ENCODE data around the gene KLK15. TPM values are rescaled to one million over a fixed set of nuclear protein-coding genes. Genes with fewer than 3 reads are reported as not detected.

Gene KLK15
- total RNA-seq, 2 donors from 2014 or later: not detected

DNA sequence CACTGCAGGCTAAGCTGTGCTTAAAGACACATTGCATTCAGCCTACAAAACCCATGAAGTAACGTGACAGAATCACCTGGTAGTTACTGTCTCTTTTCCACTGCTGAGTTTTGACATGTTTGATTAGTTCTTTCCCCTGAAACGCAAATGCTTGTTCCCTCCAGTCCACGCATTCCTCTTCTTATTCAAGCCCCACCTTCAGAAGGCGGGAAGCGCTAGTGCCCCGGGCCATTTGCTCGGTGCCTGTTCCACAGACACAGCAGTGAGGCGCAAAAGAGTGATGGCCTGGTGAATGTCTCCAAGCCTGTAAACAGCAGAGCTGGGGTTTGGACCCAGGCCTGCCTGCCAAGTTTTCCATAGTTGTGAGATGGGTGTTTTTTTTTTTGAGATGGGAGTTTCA is 32.3 kb downstream of the KLK15 start:
- H3K27me3 ChIP-seq: no peaks in the 10 kb centered on the region
- no peaks in the 10 kb centered on the region for H3K9me3 ChIP-seq
- H3K4me1 ChIP-seq: peaks cover 0 to 20% of the 10 kb centered on the region in 2 donors
- TF ChIP-seq, protein P1, sequence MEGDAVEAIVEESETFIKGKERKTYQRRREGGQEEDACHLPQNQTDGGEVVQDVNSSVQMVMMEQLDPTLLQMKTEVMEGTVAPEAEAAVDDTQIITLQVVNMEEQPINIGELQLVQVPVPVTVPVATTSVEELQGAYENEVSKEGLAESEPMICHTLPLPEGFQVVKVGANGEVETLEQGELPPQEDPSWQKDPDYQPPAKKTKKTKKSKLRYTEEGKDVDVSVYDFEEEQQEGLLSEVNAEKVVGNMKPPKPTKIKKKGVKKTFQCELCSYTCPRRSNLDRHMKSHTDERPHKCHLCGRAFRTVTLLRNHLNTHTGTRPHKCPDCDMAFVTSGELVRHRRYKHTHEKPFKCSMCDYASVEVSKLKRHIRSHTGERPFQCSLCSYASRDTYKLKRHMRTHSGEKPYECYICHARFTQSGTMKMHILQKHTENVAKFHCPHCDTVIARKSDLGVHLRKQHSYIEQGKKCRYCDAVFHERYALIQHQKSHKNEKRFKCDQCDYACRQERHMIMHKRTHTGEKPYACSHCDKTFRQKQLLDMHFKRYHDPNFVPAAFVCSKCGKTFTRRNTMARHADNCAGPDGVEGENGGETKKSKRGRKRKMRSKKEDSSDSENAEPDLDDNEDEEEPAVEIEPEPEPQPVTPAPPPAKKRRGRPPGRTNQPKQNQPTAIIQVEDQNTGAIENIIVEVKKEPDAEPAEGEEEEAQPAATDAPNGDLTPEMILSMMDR (IDR thresholded peaks at IDR 0.05): no peak
- DNase-seq (ENCODE audit: low spot score): no peak
- H3K36me3 ChIP-seq: peaks cover 24% of the 10 kb centered on the region
- no peak overlapping the region for H3K4me3 ChIP-seq
- no peak overlapping the region for H3K27ac ChIP-seq

DNA sequence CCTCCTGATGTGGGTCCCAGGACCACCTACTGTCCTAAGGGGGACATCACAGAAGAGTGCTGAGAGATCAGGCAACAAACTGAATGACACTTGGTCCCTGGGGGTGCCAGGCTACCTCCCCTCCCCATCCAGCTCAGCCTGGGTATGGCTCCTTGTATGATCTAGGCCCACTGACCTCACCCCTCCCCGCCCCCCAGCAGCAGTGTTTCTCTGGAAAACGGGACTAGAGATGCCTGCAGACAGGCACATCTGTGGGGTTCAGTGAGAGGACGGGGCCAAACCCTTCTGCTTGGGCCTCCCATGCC is 33.9 kb downstream of the KLK15 start:
- no peaks in the 10 kb centered on the region for H3K9me3 ChIP-seq
- H3K4me3 ChIP-seq: no peak overlapping the region
- no peak overlapping the region for H3K27ac ChIP-seq
- peaks cover 0 to 20% of the 10 kb centered on the region in 2 donors for H3K4me1 ChIP-seq
- no peak for DNase-seq (ENCODE audit: low spot score)
- TF ChIP-seq, protein P1 (IDR thresholded peaks at IDR 0.05): no peak
- no peaks in the 10 kb centered on the region for H3K27me3 ChIP-seq
- peaks cover 24% of the 10 kb centered on the region for H3K36me3 ChIP-seq

DNA sequence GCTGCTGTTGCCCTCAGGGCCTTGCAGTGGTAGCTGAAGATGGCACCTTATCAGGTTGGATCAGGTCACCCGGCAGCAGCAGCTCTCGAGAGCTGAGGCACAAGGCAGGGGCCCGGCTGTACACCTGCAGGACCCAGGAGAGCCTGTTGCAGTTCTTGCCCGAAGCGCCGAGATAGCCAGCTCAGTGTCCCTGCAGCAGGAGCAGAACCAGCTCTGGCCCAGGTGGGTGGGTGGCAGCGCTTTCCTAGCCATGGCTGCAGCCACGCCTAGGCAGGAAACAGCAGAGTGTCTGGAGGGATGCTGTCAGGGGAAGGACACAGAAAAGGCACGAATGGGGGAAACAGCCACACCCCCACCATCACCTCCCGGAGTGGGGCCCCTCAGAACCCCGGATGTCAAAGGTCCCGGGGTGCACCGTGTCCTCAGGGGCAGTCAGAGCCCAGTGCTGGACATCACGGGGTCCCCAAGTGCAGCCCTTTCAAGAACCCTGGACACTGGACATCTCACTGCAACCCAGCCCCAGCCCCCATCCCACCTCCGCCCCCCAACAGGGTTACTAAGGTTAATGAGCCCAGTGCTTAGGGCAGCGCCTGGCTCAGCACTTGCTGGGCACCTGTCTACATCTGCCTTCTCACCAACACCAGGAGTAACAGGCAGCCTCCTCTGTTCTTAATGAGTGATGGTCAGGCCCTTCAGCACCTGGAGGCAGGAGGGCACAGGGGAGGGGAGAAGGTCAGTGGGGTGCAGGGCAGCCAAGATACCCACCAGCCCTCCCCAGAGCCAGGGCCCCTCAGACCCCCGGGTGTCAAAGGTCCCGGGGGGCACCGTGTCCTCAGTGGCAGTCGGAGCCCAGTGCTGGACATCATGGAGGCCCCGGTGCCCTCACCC is 34.5 kb downstream of the KLK15 start:
- Histone ChIP-seq H3K36me3 (peaks cover 24% of the 10 kb centered on the region), H3K4me3 (no peak overlapping the region), H3K4me1 (peaks cover 0 to 19% of the 10 kb centered on the region in 2 donors), H3K27ac (no peak overlapping the region), H3K9me3 (no peaks in the 10 kb centered on the region), H3K27me3 (no peaks in the 10 kb centered on the region)
- no peak for DNase-seq (ENCODE audit: low spot score)
- TF ChIP-seq, protein P1 (IDR thresholded peaks at IDR 0.05): no peak

DNA sequence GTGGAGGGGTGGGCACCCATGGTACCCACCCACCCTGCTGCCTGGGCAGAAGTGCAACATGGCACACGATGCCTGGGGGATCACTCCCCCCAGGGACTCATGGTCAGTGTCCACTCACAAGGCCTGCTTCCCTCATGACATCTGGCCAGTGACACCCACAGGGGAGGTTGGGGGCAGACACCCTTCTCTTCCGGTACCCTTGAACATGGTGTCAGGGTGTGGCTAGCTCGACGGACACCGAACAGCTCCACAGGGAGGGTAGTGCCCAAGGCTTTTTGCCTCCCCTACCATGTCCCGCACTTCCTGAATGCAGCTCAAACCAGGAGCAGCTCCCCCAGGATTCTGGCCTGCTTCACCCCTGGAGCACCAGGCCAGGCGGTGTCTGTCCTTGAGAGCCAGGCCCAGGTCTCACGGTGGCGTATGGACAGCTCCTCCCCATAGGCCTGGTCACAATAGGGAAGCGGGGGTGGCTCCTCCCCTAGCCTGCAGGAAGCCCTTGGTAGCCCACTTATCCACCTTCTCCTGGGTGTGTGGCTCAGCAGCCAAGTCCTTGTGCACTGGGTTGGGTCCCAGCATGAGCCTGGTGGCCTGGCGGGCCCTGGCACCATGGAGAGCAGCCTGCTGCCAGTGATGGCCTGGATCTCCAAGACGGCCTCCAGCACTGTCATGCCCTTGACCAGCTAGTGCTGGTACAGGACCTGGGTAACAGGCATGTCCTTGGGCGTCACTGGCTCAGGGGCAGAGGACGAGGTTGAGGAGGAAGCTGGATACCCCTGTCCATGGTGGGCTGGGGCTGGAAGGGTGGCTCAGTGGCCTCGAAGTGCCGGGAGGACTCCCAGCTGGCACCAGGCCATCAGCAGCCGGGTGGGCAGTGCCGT is 35.4 kb downstream of the KLK15 start:
- no peaks in the 10 kb centered on the region for H3K27me3 ChIP-seq
- DNase-seq (ENCODE audit: low spot score): no peak
- peaks cover 24% of the 10 kb centered on the region for H3K36me3 ChIP-seq
- no peak overlapping the region for H3K27ac ChIP-seq
- H3K4me3 ChIP-seq: no peak overlapping the region
- H3K9me3 ChIP-seq: no peaks in the 10 kb centered on the region
- peaks cover 0 to 10% of the 10 kb centered on the region in 2 donors for H3K4me1 ChIP-seq
- TF ChIP-seq, protein P1 (IDR thresholded peaks at IDR 0.05): no peak

DNA sequence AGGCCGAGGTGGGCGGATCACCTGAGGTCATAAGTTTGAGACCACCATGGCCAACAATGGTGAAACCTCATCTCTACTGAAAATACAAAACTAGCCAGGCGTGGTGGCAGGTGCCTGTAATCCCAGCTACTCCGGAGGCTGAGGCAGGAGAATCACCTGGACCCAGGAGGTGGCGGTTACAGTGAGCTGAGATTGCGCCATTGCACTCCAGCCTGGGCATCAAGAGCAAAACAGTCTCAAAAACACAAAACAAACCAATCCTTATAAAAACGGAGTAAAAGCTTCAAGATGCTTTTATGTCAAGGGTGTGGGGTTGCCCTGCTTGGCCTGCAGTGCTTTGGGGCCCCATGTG is 36.0 kb downstream of the KLK15 start:
- H3K27ac ChIP-seq: no peak overlapping the region
- H3K4me1 ChIP-seq: peaks cover 0 to 5% of the 10 kb centered on the region in 2 donors
- TF ChIP-seq, protein P1 (IDR thresholded peaks at IDR 0.05): no peak
- no peaks in the 10 kb centered on the region for H3K9me3 ChIP-seq
- H3K36me3 ChIP-seq: peaks cover 24% of the 10 kb centered on the region
- no peak for DNase-seq (ENCODE audit: low spot score)
- no peak overlapping the region for H3K4me3 ChIP-seq
- H3K27me3 ChIP-seq: no peaks in the 10 kb centered on the region
